ENCODE data around the gene KIRREL3. TPM values are rescaled to one million over a fixed set of nuclear protein-coding genes. Genes with fewer than 3 reads are reported as not detected.

The KIRREL3 gene
- polyA plus RNA-seq, 1 donor (not counting 4 experiments of a cell fraction or from before 2014, with no cell fraction given) = 0.04 TPM

GRCh38 chr11:126421271-126421671 is 579.3 kb downstream of the KIRREL3 start:
- no peaks in the 10 kb centered on the region for H3K79me2 ChIP-seq (ENCODE audit: control insufficient read depth, insufficient read depth, low read length)
- dilution Hi-C loops (cut with MboI; ENCODE audit: extremely low pct_ligation_motif_present, low sequenced_read_pairs) = no loop called here
- no peak overlapping the region for H2AFZ ChIP-seq (ENCODE audit: control insufficient read depth, low read length)
- no peaks in the 10 kb centered on the region for H3K27me3 ChIP-seq (ENCODE audit: control insufficient read depth, extremely low read depth, insufficient read depth, low read length)
- FAIRE-seq = no peak
- no peaks in the 10 kb centered on the region for H3K9me1 ChIP-seq (ENCODE audit: control insufficient read depth, extremely low read depth, insufficient read depth, low read length)
- no peaks in the 10 kb centered on the region for H3K36me3 ChIP-seq (ENCODE audit: control insufficient read depth in 2 of 2, extremely low read depth in 1 of 2, insufficient read depth in 2 of 2, low read length in 2 of 2)
- no peak overlapping the region for H3K27ac ChIP-seq (ENCODE audit: control insufficient read depth, insufficient read depth, low read length)
- no peak overlapping the region for H3K4me2 ChIP-seq (ENCODE audit: control insufficient read depth, extremely low read depth, insufficient read depth, low read depth, low read length)
- no peaks in the 10 kb centered on the region for H3K9me3 ChIP-seq (ENCODE audit: control insufficient read depth, low read depth, low read length)
- peaks cover 11% of the 10 kb centered on the region for H3K4me1 ChIP-seq (ENCODE audit: control insufficient read depth, extremely low read depth, insufficient read depth, low read length)
- no peak overlapping the region for H3K4me3 ChIP-seq (ENCODE audit: control insufficient read depth in 2 of 3, extremely low read depth in 1 of 3, insufficient read depth in 2 of 3, low read depth in 1 of 3, low read length in 3 of 3)
- H3K9ac ChIP-seq (ENCODE audit: control insufficient read depth, extremely low read depth, insufficient read depth, low read length) = no peak overlapping the region
- TF ChIP-seq CTCF (optimal IDR thresholded peaks at IDR 0.05 in 1 of 3, IDR thresholded peaks at IDR 0.05 in 1 of 3, conservative IDR thresholded peaks at IDR 0.05 in 1 of 3; ENCODE audit: extremely low read depth in 1 of 3, insufficient read depth in 2 of 3, low read length in 3 of 3) (no peak), EZH2 (IDR thresholded peaks at IDR 0.05; ENCODE audit: low read length) (no peak)
- DNase-seq (ENCODE audit: low read depth, low spot score) = no peak
- H4K20me1 ChIP-seq (ENCODE audit: control insufficient read depth, extremely low read depth, insufficient read depth, low read length) = no peaks in the 10 kb centered on the region

- Histone ChIP-seq H3K27ac (ENCODE audit: control insufficient read depth, insufficient read depth, low read length) (no peak overlapping the region), H3K79me2 (ENCODE audit: control insufficient read depth, insufficient read depth, low read length) (no peaks in the 10 kb centered on the region), H3K27me3 (ENCODE audit: control insufficient read depth, extremely low read depth, insufficient read depth, low read length) (no peaks in the 10 kb centered on the region), H3K9me3 (ENCODE audit: control insufficient read depth, low read depth, low read length) (no peaks in the 10 kb centered on the region), H3K9ac (ENCODE audit: control insufficient read depth, extremely low read depth, insufficient read depth, low read length) (no peak overlapping the region), H3K4me1 (ENCODE audit: control insufficient read depth, extremely low read depth, insufficient read depth, low read length) (peaks cover 15% of the 10 kb centered on the region), H3K36me3 (ENCODE audit: control insufficient read depth in 2 of 2, extremely low read depth in 1 of 2, insufficient read depth in 2 of 2, low read length in 2 of 2) (no peaks in the 10 kb centered on the region), H3K9me1 (ENCODE audit: control insufficient read depth, extremely low read depth, insufficient read depth, low read length) (no peaks in the 10 kb centered on the region), H3K4me3 (ENCODE audit: control insufficient read depth in 2 of 3, extremely low read depth in 1 of 3, insufficient read depth in 2 of 3, low read depth in 1 of 3, low read length in 3 of 3) (no peak overlapping the region), H2AFZ (ENCODE audit: control insufficient read depth, low read length) (no peak overlapping the region), H3K4me2 (ENCODE audit: control insufficient read depth, extremely low read depth, insufficient read depth, low read depth, low read length) (no peak overlapping the region), H4K20me1 (ENCODE audit: control insufficient read depth, extremely low read depth, insufficient read depth, low read length) (no peaks in the 10 kb centered on the region)
- no peak for DNase-seq (ENCODE audit: low read depth, low spot score)
- FAIRE-seq = no peak
- no peak for TF ChIP-seq CTCF (optimal IDR thresholded peaks at IDR 0.05 in 1 of 3, IDR thresholded peaks at IDR 0.05 in 1 of 3, conservative IDR thresholded peaks at IDR 0.05 in 1 of 3; ENCODE audit: extremely low read depth in 1 of 3, insufficient read depth in 2 of 3, low read length in 3 of 3)
- dilution Hi-C loops (cut with MboI; ENCODE audit: extremely low pct_ligation_motif_present, low sequenced_read_pairs) = no loop called here
These were observed 579.8 kb downstream of the KIRREL3 start for GRCh38 chr11:126420698-126421256.
